ENCODE results near the gene BACH2. TPM values are rescaled to one million over a fixed set of nuclear protein-coding genes. Genes with fewer than 3 reads are reported as not detected.

Gene BACH2
- total and polyA plus RNA-seq, 2 experiments from 2014 or later, result 1.6 to 5.7 TPM

- TF ChIP-seq NANOG (IDR thresholded peaks at IDR 0.05; ENCODE audit: borderline replicate concordance) (no peak), ZNF462 (CRISPR knock-in tag; IDR thresholded peaks at IDR 0.05) (no peak), CTCF (conservative IDR thresholded peaks at IDR 0.05; ENCODE audit: low read depth in 2 of 2) (no peak)
These were observed 29.9 kb upstream of the BACH2 start (continued) for GRCh38 chr6:90326404-90327057.

GRCh38 chr6:90323706-90324105 lies 27.1 kb upstream of the BACH2 start:
- Histone ChIP-seq H3K36me3 (ENCODE audit: insufficient read depth) (no peaks in the 10 kb centered on the region), H3K27me3 (ENCODE audit: insufficient read depth) (no peaks in the 10 kb centered on the region), H3K9me2 (ENCODE audit: insufficient read depth) (no peaks in the 10 kb centered on the region), H3K79me2 (replicated peaks; ENCODE audit: insufficient read depth) (no peaks in the 10 kb centered on the region), H3K4me1 (ENCODE audit: insufficient read depth) (peaks cover 5% of the 10 kb centered on the region; the same call in 1 of the 2 replicates), H3K4me2 (no peak overlapping the region), H3K27ac (ENCODE audit: low read depth) (no peak overlapping the region), H3K4me3 (no peak overlapping the region), H4K20me1 (replicated peaks; ENCODE audit: insufficient read depth) (no peaks in the 10 kb centered on the region), H3F3A (replicated peaks; ENCODE audit: low read depth) (no peaks in the 10 kb centered on the region), H2AFZ (no peak overlapping the region)
- no peak for DNase-seq (ENCODE audit: low spot score)
- TF ChIP-seq, protein P1, sequence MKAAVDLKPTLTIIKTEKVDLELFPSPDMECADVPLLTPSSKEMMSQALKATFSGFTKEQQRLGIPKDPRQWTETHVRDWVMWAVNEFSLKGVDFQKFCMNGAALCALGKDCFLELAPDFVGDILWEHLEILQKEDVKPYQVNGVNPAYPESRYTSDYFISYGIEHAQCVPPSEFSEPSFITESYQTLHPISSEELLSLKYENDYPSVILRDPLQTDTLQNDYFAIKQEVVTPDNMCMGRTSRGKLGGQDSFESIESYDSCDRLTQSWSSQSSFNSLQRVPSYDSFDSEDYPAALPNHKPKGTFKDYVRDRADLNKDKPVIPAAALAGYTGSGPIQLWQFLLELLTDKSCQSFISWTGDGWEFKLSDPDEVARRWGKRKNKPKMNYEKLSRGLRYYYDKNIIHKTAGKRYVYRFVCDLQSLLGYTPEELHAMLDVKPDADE (IDR thresholded peaks at IDR 0.05), result no peak
- TF ChIP-seq ZNF462 (CRISPR knock-in tag; IDR thresholded peaks at IDR 0.05) (no peak), CREB1 (CRISPR knock-in tag; IDR thresholded peaks at IDR 0.05; ENCODE audit: low read depth) (no peak)
- Mint-ChIP-seq H3K9me3 (no peaks in the 10 kb centered on the region), H3K36me3 (ENCODE audit: low read depth) (no peaks in the 10 kb centered on the region), H3K27ac (no peak overlapping the region), H3K4me1 (peaks cover 11% of the 10 kb centered on the region; the same call in 2 of the 3 replicates), H3K4me3 (no peak overlapping the region), H3K27me3 (ENCODE audit: insufficient read depth, low read depth, poor library complexity) (no peaks in the 10 kb centered on the region)
- ATAC-seq, result no peak

All from GM23338 (cell line).